ENCODE measurements around the gene PCDHGC4. TPM values are rescaled to one million over a fixed set of nuclear protein-coding genes. Genes with fewer than 3 reads are reported as not detected.

PCDHGC4 gene
- total and polyA plus RNA-seq, 2 experiments from 2014 or later = 0.35 to 1.5 TPM

GRCh38 chr5:141496038-141496437 is 11.2 kb downstream of the PCDHGC4 start:
- Histone ChIP-seq H3K27ac (peak overlapping the region; percentile 69), H3K4me3 (no peak overlapping the region), H3K9me2 (replicated peaks; ENCODE audit: insufficient read depth) (no peaks in the 10 kb centered on the region), H3K79me2 (no peaks in the 10 kb centered on the region), H3K27me3 (peaks cover 22% of the 10 kb centered on the region), H3K9me3 (ENCODE audit: low read depth) (no peaks in the 10 kb centered on the region), H4K20me1 (ENCODE audit: insufficient read depth, poor library complexity, severe bottlenecking) (no peaks in the 10 kb centered on the region), H3K36me3 (replicated peaks; ENCODE audit: insufficient read depth, low read depth) (no peaks in the 10 kb centered on the region), H2AFZ (no peak overlapping the region), H3K4me1 (ENCODE audit: insufficient read depth) (peaks cover 19% of the 10 kb centered on the region), H3K4me2 (no peak overlapping the region)
- no peak for DNase-seq (ENCODE audit: low spot score)
- TF ChIP-seq CTCF (IDR thresholded peaks at IDR 0.05; ENCODE audit: poor library complexity) (no peak), EZH2phosphoT487 (IDR thresholded peaks at IDR 0.05; ENCODE audit: low read depth, severe bottlenecking, unreplicated experiment) (no peak)
- WGBS (ENCODE audit: low lambda C conversion rate, missing lambda C conversion rate) = 21% methylated on average over 4 of the region's 4 CpGs

GRCh38 chr5:141501761-141502160 is 16.9 kb downstream of the PCDHGC4 start:
- Histone ChIP-seq H3K79me2 (no peaks in the 10 kb centered on the region), H3K4me1 (ENCODE audit: insufficient read depth) (peaks cover 5% of the 10 kb centered on the region), H2AFZ (no peak overlapping the region), H3K27ac (no peak overlapping the region), H3K27me3 (no peaks in the 10 kb centered on the region), H3K9me2 (replicated peaks; ENCODE audit: insufficient read depth) (no peaks in the 10 kb centered on the region), H3K4me2 (no peak overlapping the region), H3K4me3 (no peak overlapping the region), H4K20me1 (ENCODE audit: insufficient read depth, poor library complexity, severe bottlenecking) (no peaks in the 10 kb centered on the region), H3K36me3 (replicated peaks; ENCODE audit: insufficient read depth, low read depth) (no peaks in the 10 kb centered on the region), H3K9me3 (ENCODE audit: low read depth) (no peaks in the 10 kb centered on the region)
- 86% methylated on average over 7 of the region's 7 CpGs for WGBS (ENCODE audit: low lambda C conversion rate, missing lambda C conversion rate)
- TF ChIP-seq CTCF (IDR thresholded peaks at IDR 0.05; ENCODE audit: poor library complexity) (no peak), EZH2 (IDR thresholded peaks at IDR 0.05; ENCODE audit: borderline replicate concordance) (no peak), EZH2phosphoT487 (IDR thresholded peaks at IDR 0.05; ENCODE audit: low read depth, severe bottlenecking, unreplicated experiment) (no peak)
- DNase-seq (ENCODE audit: low spot score) = no peak

GRCh38 chr5:141503681-141504080 is 18.9 kb downstream of the PCDHGC4 start:
- 100% methylated on average over 2 of the region's 2 CpGs for WGBS (ENCODE audit: low lambda C conversion rate, missing lambda C conversion rate)
- no peak overlapping the region for H2AFZ ChIP-seq
- TF ChIP-seq EZH2phosphoT487 (IDR thresholded peaks at IDR 0.05; ENCODE audit: low read depth, severe bottlenecking, unreplicated experiment) = no peak
- TF ChIP-seq CTCF (IDR thresholded peaks at IDR 0.05; ENCODE audit: poor library complexity) = no peak
- TF ChIP-seq EZH2 (IDR thresholded peaks at IDR 0.05; ENCODE audit: borderline replicate concordance) = no peak
- H3K36me3 ChIP-seq (replicated peaks; ENCODE audit: insufficient read depth, low read depth) = no peaks in the 10 kb centered on the region
- H3K4me3 ChIP-seq = no peak overlapping the region
- peaks cover 21% of the 10 kb centered on the region for H3K4me1 ChIP-seq (ENCODE audit: insufficient read depth)
- no peak overlapping the region for H3K27ac ChIP-seq
- no peak for DNase-seq (ENCODE audit: low spot score)
- no peaks in the 10 kb centered on the region for H3K9me2 ChIP-seq (replicated peaks; ENCODE audit: insufficient read depth)
- no peaks in the 10 kb centered on the region for H3K79me2 ChIP-seq
- H3K9me3 ChIP-seq (ENCODE audit: low read depth) = no peaks in the 10 kb centered on the region
- H4K20me1 ChIP-seq (ENCODE audit: insufficient read depth, poor library complexity, severe bottlenecking) = no peaks in the 10 kb centered on the region
- no peak overlapping the region for H3K4me2 ChIP-seq
- H3K27me3 ChIP-seq = no peaks in the 10 kb centered on the region

GRCh38 chr5:141504216-141504615 is 19.4 kb downstream of the PCDHGC4 start:
- Histone ChIP-seq H3K79me2 (no peaks in the 10 kb centered on the region), H3K27ac (no peak overlapping the region), H3K9me3 (ENCODE audit: low read depth) (no peaks in the 10 kb centered on the region), H3K4me2 (no peak overlapping the region), H4K20me1 (ENCODE audit: insufficient read depth, poor library complexity, severe bottlenecking) (no peaks in the 10 kb centered on the region), H3K4me1 (ENCODE audit: insufficient read depth) (peaks cover 24% of the 10 kb centered on the region), H3K9me2 (replicated peaks; ENCODE audit: insufficient read depth) (no peaks in the 10 kb centered on the region), H3K36me3 (replicated peaks; ENCODE audit: insufficient read depth, low read depth) (no peaks in the 10 kb centered on the region), H3K27me3 (no peaks in the 10 kb centered on the region), H2AFZ (no peak overlapping the region), H3K4me3 (no peak overlapping the region)
- no peak for DNase-seq (ENCODE audit: low spot score)
- WGBS (ENCODE audit: low lambda C conversion rate, missing lambda C conversion rate) = 98% methylated on average over 4 of the region's 4 CpGs
- TF ChIP-seq EZH2 (IDR thresholded peaks at IDR 0.05; ENCODE audit: borderline replicate concordance) = no peak
- no peak for TF ChIP-seq CTCF (IDR thresholded peaks at IDR 0.05; ENCODE audit: poor library complexity)
- TF ChIP-seq EZH2phosphoT487 (IDR thresholded peaks at IDR 0.05; ENCODE audit: low read depth, severe bottlenecking, unreplicated experiment) = no peak
